ENCODE data around the gene CRNKL1.

Gene CRNKL1

GRCh38 chr20:20060234-20060998 is 8.2 kb upstream of the CRNKL1 start:
- H3K27ac ChIP-seq (ENCODE audit: low read depth, low read length): no peak overlapping the region
- peaks cover 44% of the 10 kb centered on the region for H3K27me3 ChIP-seq (ENCODE audit: insufficient read depth, low read length)
- no peak overlapping the region for H3K4me3 ChIP-seq (ENCODE audit: low read depth, low read length)
- H3K79me2 ChIP-seq (ENCODE audit: control insufficient read depth, insufficient read depth, low read length, unreplicated experiment): no peaks in the 10 kb centered on the region
- H3K36me3 ChIP-seq (ENCODE audit: insufficient read depth, low read length): no peaks in the 10 kb centered on the region
- H3K4me1 ChIP-seq (ENCODE audit: control insufficient read depth, insufficient read depth, low read length, unreplicated experiment): no peaks in the 10 kb centered on the region
- H2AFZ ChIP-seq (ENCODE audit: low read length, unreplicated experiment): no peak overlapping the region

- Histone ChIP-seq H3K27ac (ENCODE audit: low read depth, low read length) (peak overlapping the region; percentile 61; the same call in 1 of the 2 replicates), H3K79me2 (ENCODE audit: control insufficient read depth, insufficient read depth, low read length, unreplicated experiment) (peaks cover 21% of the 10 kb centered on the region), H3K27me3 (ENCODE audit: insufficient read depth, low read length) (no peaks in the 10 kb centered on the region), H3K36me3 (ENCODE audit: insufficient read depth, low read length) (peaks cover 32% of the 10 kb centered on the region), H2AFZ (ENCODE audit: low read length, unreplicated experiment) (peak overlapping the region; percentile 98), H3K4me3 (ENCODE audit: low read depth, low read length) (peak overlapping the region; percentile 99), H3K4me1 (ENCODE audit: control insufficient read depth, insufficient read depth, low read length, unreplicated experiment) (peaks cover 13% of the 10 kb centered on the region)
Observed at GRCh38 chr20:20051767-20052073, 546 bp downstream of the CRNKL1 start.

- Histone ChIP-seq H3K27me3 (ENCODE audit: insufficient read depth, low read length) (no peaks in the 10 kb centered on the region), H2AFZ (ENCODE audit: low read length, unreplicated experiment) (no peak overlapping the region), H3K36me3 (ENCODE audit: insufficient read depth, low read length) (peaks cover 62% of the 10 kb centered on the region), H3K79me2 (ENCODE audit: control insufficient read depth, insufficient read depth, low read length, unreplicated experiment) (no peaks in the 10 kb centered on the region), H3K4me1 (ENCODE audit: control insufficient read depth, insufficient read depth, low read length, unreplicated experiment) (peaks cover 10% of the 10 kb centered on the region), H3K4me3 (ENCODE audit: low read depth, low read length) (no peak overlapping the region), H3K27ac (ENCODE audit: low read depth, low read length) (no peak overlapping the region)
Observed at GRCh38 chr20:20039752-20040387, 12.4 kb downstream of the CRNKL1 start.

GRCh38 chr20:20038586-20038985 is 13.7 kb downstream of the CRNKL1 start:
- no peak overlapping the region for H3K4me3 ChIP-seq (ENCODE audit: low read depth, low read length)
- no peak overlapping the region for H3K27ac ChIP-seq (ENCODE audit: low read depth, low read length)
- no peak overlapping the region for H2AFZ ChIP-seq (ENCODE audit: low read length, unreplicated experiment)
- no peaks in the 10 kb centered on the region for H3K79me2 ChIP-seq (ENCODE audit: control insufficient read depth, insufficient read depth, low read length, unreplicated experiment)
- no peaks in the 10 kb centered on the region for H3K27me3 ChIP-seq (ENCODE audit: insufficient read depth, low read length)
- peaks cover 10% of the 10 kb centered on the region for H3K4me1 ChIP-seq (ENCODE audit: control insufficient read depth, insufficient read depth, low read length, unreplicated experiment)
- peaks cover 57% of the 10 kb centered on the region for H3K36me3 ChIP-seq (ENCODE audit: insufficient read depth, low read length)

GRCh38 chr20:20037960-20038359 is 14.3 kb downstream of the CRNKL1 start:
- Histone ChIP-seq H3K27me3 (ENCODE audit: insufficient read depth, low read length) (no peaks in the 10 kb centered on the region), H3K36me3 (ENCODE audit: insufficient read depth, low read length) (peaks cover 58% of the 10 kb centered on the region), H3K4me1 (ENCODE audit: control insufficient read depth, insufficient read depth, low read length, unreplicated experiment) (peaks cover 10% of the 10 kb centered on the region), H3K4me3 (ENCODE audit: low read depth, low read length) (no peak overlapping the region), H2AFZ (ENCODE audit: low read length, unreplicated experiment) (no peak overlapping the region), H3K79me2 (ENCODE audit: control insufficient read depth, insufficient read depth, low read length, unreplicated experiment) (no peaks in the 10 kb centered on the region), H3K27ac (ENCODE audit: low read depth, low read length) (no peak overlapping the region)

GRCh38 chr20:20036756-20037155 is 15.5 kb downstream of the CRNKL1 start:
- Histone ChIP-seq H2AFZ (ENCODE audit: low read length, unreplicated experiment) (no peak overlapping the region), H3K27ac (ENCODE audit: low read depth, low read length) (no peak overlapping the region), H3K79me2 (ENCODE audit: control insufficient read depth, insufficient read depth, low read length, unreplicated experiment) (peaks cover 4% of the 10 kb centered on the region), H3K27me3 (ENCODE audit: insufficient read depth, low read length) (no peaks in the 10 kb centered on the region), H3K4me3 (ENCODE audit: low read depth, low read length) (no peak overlapping the region), H3K36me3 (ENCODE audit: insufficient read depth, low read length) (peaks cover 64% of the 10 kb centered on the region), H3K4me1 (ENCODE audit: control insufficient read depth, insufficient read depth, low read length, unreplicated experiment) (peaks cover 10% of the 10 kb centered on the region)

- H3K4me3 ChIP-seq (ENCODE audit: low read depth, low read length): no peak overlapping the region
- H3K36me3 ChIP-seq (ENCODE audit: insufficient read depth, low read length): peaks cover 62% of the 10 kb centered on the region
- no peaks in the 10 kb centered on the region for H3K27me3 ChIP-seq (ENCODE audit: insufficient read depth, low read length)
- peaks cover 17% of the 10 kb centered on the region for H3K79me2 ChIP-seq (ENCODE audit: control insufficient read depth, insufficient read depth, low read length, unreplicated experiment)
- no peak overlapping the region for H2AFZ ChIP-seq (ENCODE audit: low read length, unreplicated experiment)
- peaks cover 10% of the 10 kb centered on the region for H3K4me1 ChIP-seq (ENCODE audit: control insufficient read depth, insufficient read depth, low read length, unreplicated experiment)
- H3K27ac ChIP-seq (ENCODE audit: low read depth, low read length): no peak overlapping the region
Observed at GRCh38 chr20:20034486-20034885, 17.8 kb downstream of the CRNKL1 start.

GRCh38 chr20:20031790-20032189 is 20.5 kb downstream of the CRNKL1 start:
- H3K36me3 ChIP-seq (ENCODE audit: insufficient read depth, low read length): peaks cover 44% of the 10 kb centered on the region
- H3K4me1 ChIP-seq (ENCODE audit: control insufficient read depth, insufficient read depth, low read length, unreplicated experiment): no peaks in the 10 kb centered on the region
- peak overlapping the region; percentile 18; the same call in 1 of the 2 replicates for H3K27ac ChIP-seq (ENCODE audit: low read depth, low read length)
- no peak overlapping the region for H3K4me3 ChIP-seq (ENCODE audit: low read depth, low read length)
- peaks cover 26% of the 10 kb centered on the region for H3K79me2 ChIP-seq (ENCODE audit: control insufficient read depth, insufficient read depth, low read length, unreplicated experiment)
- H2AFZ ChIP-seq (ENCODE audit: low read length, unreplicated experiment): no peak overlapping the region
- H3K27me3 ChIP-seq (ENCODE audit: insufficient read depth, low read length): no peaks in the 10 kb centered on the region

- H3K27ac ChIP-seq (ENCODE audit: low read depth, low read length): no peak overlapping the region
Observed at GRCh38 chr20:20027284-20027683, 25.0 kb downstream of the CRNKL1 start.

GRCh38 chr20:20024942-20025341 is 27.3 kb downstream of the CRNKL1 start:
- Histone ChIP-seq H3K27me3 (ENCODE audit: insufficient read depth, low read length) (no peaks in the 10 kb centered on the region), H3K4me1 (ENCODE audit: control insufficient read depth, insufficient read depth, low read length, unreplicated experiment) (peaks cover 4% of the 10 kb centered on the region), H3K36me3 (ENCODE audit: insufficient read depth, low read length) (peaks cover 9% of the 10 kb centered on the region; the same call in 1 of the 2 replicates), H3K4me3 (ENCODE audit: low read depth, low read length) (no peak overlapping the region), H3K79me2 (ENCODE audit: control insufficient read depth, insufficient read depth, low read length, unreplicated experiment) (peaks cover 76% of the 10 kb centered on the region), H3K27ac (ENCODE audit: low read depth, low read length) (no peak overlapping the region), H2AFZ (ENCODE audit: low read length, unreplicated experiment) (no peak overlapping the region)

More at GRCh38 chr20:20027284-20027683, 25.0 kb downstream of the CRNKL1 start:
- Histone ChIP-seq H3K4me3 (ENCODE audit: low read depth, low read length) (no peak overlapping the region), H2AFZ (ENCODE audit: low read length, unreplicated experiment) (no peak overlapping the region), H3K27me3 (ENCODE audit: insufficient read depth, low read length) (no peaks in the 10 kb centered on the region), H3K4me1 (ENCODE audit: control insufficient read depth, insufficient read depth, low read length, unreplicated experiment) (no peaks in the 10 kb centered on the region), H3K79me2 (ENCODE audit: control insufficient read depth, insufficient read depth, low read length, unreplicated experiment) (peaks cover 67% of the 10 kb centered on the region), H3K36me3 (ENCODE audit: insufficient read depth, low read length) (peaks cover 25% of the 10 kb centered on the region)

GRCh38 chr20:20023395-20023794 is 28.9 kb downstream of the CRNKL1 start:
- Histone ChIP-seq H3K27ac (ENCODE audit: low read depth, low read length) (no peak overlapping the region), H3K4me3 (ENCODE audit: low read depth, low read length) (no peak overlapping the region), H2AFZ (ENCODE audit: low read length, unreplicated experiment) (no peak overlapping the region), H3K36me3 (ENCODE audit: insufficient read depth, low read length) (peaks cover 7% of the 10 kb centered on the region; the same call in 1 of the 2 replicates), H3K27me3 (ENCODE audit: insufficient read depth, low read length) (no peaks in the 10 kb centered on the region), H3K79me2 (ENCODE audit: control insufficient read depth, insufficient read depth, low read length, unreplicated experiment) (peaks cover 88% of the 10 kb centered on the region), H3K4me1 (ENCODE audit: control insufficient read depth, insufficient read depth, low read length, unreplicated experiment) (peaks cover 18% of the 10 kb centered on the region)

Data from ACC112 (cell line).